Panc1 (cell line): ENCODE results near the gene PYDC1. TPM values are rescaled to one million over a fixed set of nuclear protein-coding genes. Genes with fewer than 3 reads are reported as not detected.

Experiments used
- ATAC-seq: fragments of 200-7000 bp; cut with Tn5 transposase; 2 replicates; pipeline ENCODE4 v1.9.1; 2020; ENCODE audit warnings: mild to moderate bottlenecking, moderate library complexity
- BruUV-seq: library from RNA; stranded (reverse); fragments of 400-500 nt; replicated peaks from 2 replicates; lab custom pipeline; 2021; lab: Mats Ljungman, UMichigan
- CTCF ChIA-PET: fragments of 300-600 bp; sonication (Branson Sonifier 250); formaldehyde crosslinking; loops from one replicate; lab custom pipeline; 2022; ENCODE audit warnings: antibody characterized with exemption; lab: Charles Lee
- POLR2A ChIA-PET: fragments of 300-600 bp; sonication (Branson Sonifier 250); formaldehyde crosslinking; loops from one replicate; lab custom pipeline; 2022; ENCODE audit warnings: antibody characterized with exemption; lab: Charles Lee
- DNase-seq: peaks from one replicate; pipeline ENCODE4 v3.0.0-alpha.2; 2010; ENCODE audit warnings: low read depth, low spot score
- H3K27ac ChIP-seq: 2 replicates; pipeline ENCODE4 v1.5.1; 2011; ENCODE audit warnings: mild to moderate bottlenecking, low read length, inconsistent platforms
- H3K27me3 ChIP-seq: fragments of 200-500 bp; sonication (Bioruptor generic); 2 replicates; pipeline ENCODE4 v1.6.0; 2014; ENCODE audit warnings: low read length, inconsistent platforms; ENCODE audit not compliant: control insufficient read depth, insufficient read depth
- H3K36me3 ChIP-seq: fragments of 200-500 bp; sonication (Bioruptor generic); 2 replicates; pipeline ENCODE4 v1.5.1; 2014; ENCODE audit warnings: inconsistent platforms, mild to moderate bottlenecking, low read length, moderate library complexity; ENCODE audit not compliant: control insufficient read depth, insufficient read depth
- H3K4me1 ChIP-seq: 2 replicates; pipeline ENCODE4 v1.5.1; 2011; ENCODE audit warnings: inconsistent platforms, mild to moderate bottlenecking, low read length, moderate library complexity; ENCODE audit not compliant: control insufficient read depth, insufficient read depth
- H3K4me3 ChIP-seq, 2 experiments: 2 replicates each; pipeline ENCODE4 v1.5.1; 2011 to 2012; ENCODE audit warnings: low read depth in 2 of 2, low read length in 2 of 2, mild to moderate bottlenecking in 2 of 2, inconsistent platforms in 1 of 2, moderate library complexity in 1 of 2
- H3K9me3 ChIP-seq: fragments of 200-500 bp; sonication (Bioruptor generic); 2 replicates; pipeline ENCODE4 v1.5.1; 2014; ENCODE audit warnings: low read depth, mild to moderate bottlenecking, inconsistent platforms, low read length, moderate library complexity; ENCODE audit not compliant: control insufficient read depth, insufficient read depth
- CTCF ChIP-seq: fragments of 450-650 bp; IDR thresholded peaks from 2 replicates; pipeline ENCODE4 v1.5.1; 2017; ENCODE audit warnings: mild to moderate bottlenecking
- POLR2AphosphoS5 ChIP-seq: IDR thresholded peaks from 2 replicates; pipeline ENCODE4 v1.6.1; 2012; ENCODE audit warnings: mild to moderate bottlenecking, low read depth, low read length, moderate library complexity
- REST ChIP-seq, 2 experiments: IDR thresholded peaks; 2 replicates each; pipeline ENCODE4 v1.6.1; 2011 to 2012; ENCODE audit warnings: low read depth in 2 of 2, control low read depth in 1 of 2, low read length in 1 of 2, mild to moderate bottlenecking in 1 of 2, moderate library complexity in 1 of 2; ENCODE audit not compliant: insufficient read depth in 1 of 2
- SIN3A ChIP-seq: IDR thresholded peaks from 2 replicates; pipeline ENCODE4 v1.6.1; 2012; ENCODE audit warnings: low read depth, mild to moderate bottlenecking, low read length, moderate library complexity, borderline replicate concordance; ENCODE audit not compliant: insufficient read depth
- TCF7L2 ChIP-seq: IDR thresholded peaks from 2 replicates; pipeline ENCODE4 v1.6.1; 2011; ENCODE audit warnings: mild to moderate bottlenecking, low read depth, low read length, inconsistent platforms
- in situ Hi-C: cut with HindIII; loops from 2 replicates; pipeline ENCODE4 v1.10.0; 2016; ENCODE audit warnings: low sequenced_read_pairs, low pct_unique_long_range_greater_than_20kb
- intact Hi-C: fragments of 100-400 bp; cut with micrococcal nuclease; formaldehyde crosslinking; loops from one replicate; pipeline ENCODE4 v1.10.0; 2022; ENCODE audit not compliant: unreplicated experiment
- total RNA-seq: library from RNA; stranded (reverse); gene quantifications from one replicate; pipeline ENCODE4 v1.2.1, GENCODE V29; 2021; ENCODE audit not compliant: unreplicated experiment

PYDC1 gene
- total RNA-seq, 1 experiment from 2014 or later, result not detected

DNA sequence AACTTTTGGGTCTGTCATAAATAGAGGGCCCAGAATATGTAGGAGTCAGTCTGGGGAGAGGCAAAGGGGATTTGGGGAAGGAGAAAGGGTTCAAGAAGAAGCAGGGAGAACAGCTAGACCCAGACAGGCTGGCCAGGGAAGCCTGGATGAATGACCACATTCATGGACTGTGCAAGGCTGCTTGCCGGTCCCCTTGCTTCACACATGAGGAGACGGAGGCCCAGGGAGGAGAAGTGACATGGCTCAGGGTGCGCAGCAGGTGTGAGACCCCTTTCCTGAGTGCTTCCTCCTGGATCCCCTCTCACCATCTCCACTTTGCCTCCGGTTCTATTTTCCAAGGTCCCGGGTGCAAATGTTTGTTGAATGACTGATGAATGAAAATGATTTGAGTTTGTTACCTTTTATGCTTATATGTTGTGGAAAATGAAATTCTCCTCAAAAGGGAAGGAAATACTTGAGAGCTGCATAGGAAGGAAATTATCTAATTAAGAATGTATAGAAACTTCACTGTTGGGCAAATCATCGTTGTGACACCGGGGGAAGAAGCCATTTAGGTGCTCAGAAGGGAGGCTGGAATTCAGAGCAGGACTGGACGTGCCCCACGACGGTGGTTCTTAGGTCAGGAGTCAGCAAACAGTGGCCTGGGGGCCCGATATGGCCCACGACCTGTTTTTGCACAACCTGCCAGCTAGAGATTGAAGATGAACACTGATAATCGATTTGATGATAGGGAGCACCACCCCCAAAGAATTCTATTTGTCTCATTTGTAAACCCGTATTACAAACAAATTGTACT is 43.4 kb upstream of the PYDC1 start:
- Histone ChIP-seq H3K27me3 (no peaks in the 10 kb centered on the region), H3K9me3 (no peaks in the 10 kb centered on the region), H3K4me1 (peaks cover 8% of the 10 kb centered on the region), H3K27ac (no peak overlapping the region), H3K4me3 (no peak overlapping the region), H3K36me3 (no peaks in the 10 kb centered on the region)
- ChIA-PET CTCF (no interaction called here), POLR2A (no interaction called here)
- no peak for TF ChIP-seq SIN3A
- TF ChIP-seq CTCF, result no peak
- no peak for TF ChIP-seq TCF7L2
- TF ChIP-seq REST (IDR thresholded peaks at IDR 0.05; ENCODE audit: insufficient read depth in 1 of 2, low read depth in 2 of 2, low read length in 1 of 2), result no peak
- no peak for TF ChIP-seq POLR2AphosphoS5
- DNase-seq, result no peak
- no TSS peak for BruUV-seq
- no peak for ATAC-seq
- in situ Hi-C loops (no loop called here), intact Hi-C loops (loop anchor here (10.0 kb wide), 2 partner anchors 54 to 56 kb away; partner anchors contain the start of gene PYCARD)

DNA sequence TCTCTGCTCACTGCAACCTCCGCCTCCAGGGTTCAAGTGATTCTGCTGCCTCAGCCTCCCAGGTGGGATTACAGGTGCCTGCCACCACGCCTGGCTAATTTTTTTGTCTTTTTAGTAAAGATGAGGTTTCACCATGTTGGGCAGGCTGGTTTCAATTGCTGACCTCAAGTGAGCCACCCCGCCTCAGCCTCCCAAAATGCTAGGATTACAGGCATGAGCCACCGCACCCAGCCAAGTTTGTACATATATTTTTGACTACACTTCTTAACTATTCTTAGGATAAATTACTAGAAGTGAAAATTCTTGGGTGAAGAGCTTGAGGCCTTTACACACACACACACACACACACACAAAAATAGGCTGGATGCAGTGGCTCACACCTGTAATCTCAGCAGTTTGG is 41.4 kb upstream of the PYDC1 start:
- POLR2A ChIA-PET, result no interaction called here
- ATAC-seq (no peak), DNase-seq (no peak)
- CTCF ChIA-PET, result interaction anchor here (0.6 kb wide), 1 partner anchor 187 kb away, joined by 3 read pairs; no protein-coding TSS in a partner anchor
- intact Hi-C loops, result no loop called here
- TF ChIP-seq REST (IDR thresholded peaks at IDR 0.05; ENCODE audit: insufficient read depth in 1 of 2, low read depth in 2 of 2, low read length in 1 of 2), result no peak
- no peak for TF ChIP-seq TCF7L2
- no peak for TF ChIP-seq SIN3A
- no peak for TF ChIP-seq CTCF
- TF ChIP-seq POLR2AphosphoS5, result no peak
- no peak overlapping the region for H3K4me3 ChIP-seq
- in situ Hi-C loops, result no loop called here
- BruUV-seq, result no TSS peak
- H3K4me1 ChIP-seq, result no peaks in the 10 kb centered on the region
- no peaks in the 10 kb centered on the region for H3K27me3 ChIP-seq
- H3K9me3 ChIP-seq, result no peaks in the 10 kb centered on the region
- no peaks in the 10 kb centered on the region for H3K36me3 ChIP-seq
- H3K27ac ChIP-seq, result no peak overlapping the region
